Chondrocyte (in vitro differentiated cells): Measurements from ENCODE around the gene GPM6B. TPM values are rescaled to one million over a fixed set of nuclear protein-coding genes. Genes with fewer than 3 reads are reported as not detected.

Experiments
- DNase-seq: peaks from one replicate; pipeline ENCODE4 v3.0.0; 2021; ENCODE audit warnings: mixed read lengths, low spot score
- H3K27ac Mint-ChIP-seq: one replicate; pipeline ENCODE4 v1.8.0; 2021; ENCODE audit warnings: mild to moderate bottlenecking, moderate library complexity, mixed read lengths; ENCODE audit not compliant: unreplicated experiment
- H3K27me3 Mint-ChIP-seq: 2 replicates; pipeline ENCODE4 v1.8.0; 2021; ENCODE audit warnings: low read depth, mixed read lengths
- H3K36me3 Mint-ChIP-seq: 2 replicates; pipeline ENCODE4 v1.8.0; 2021; ENCODE audit warnings: low read depth, mixed read lengths
- H3K4me1 Mint-ChIP-seq: 2 replicates; pipeline ENCODE4 v1.8.0; 2021; ENCODE audit warnings: low read depth, mild to moderate bottlenecking, mixed read lengths
- H3K4me3 Mint-ChIP-seq: one replicate; pipeline ENCODE4 v1.8.0; 2021; ENCODE audit warnings: mild to moderate bottlenecking, moderate library complexity, mixed read lengths; ENCODE audit not compliant: unreplicated experiment
- H3K9me3 Mint-ChIP-seq: 2 replicates; pipeline ENCODE4 v1.8.0; 2021; ENCODE audit warnings: low read depth, mixed read lengths
- CTCF ChIP-seq: fragments of 200-600 bp; sonication (generic); IDR thresholded peaks from 2 replicates; pipeline ENCODE4 v1.5.0; 2021; ENCODE audit warnings: antibody characterized with exemption, mild to moderate bottlenecking, moderate library complexity
- total RNA-seq: library from RNA; stranded (reverse); gene quantifications from 3 replicates; pipeline ENCODE4 v1.2.1, GENCODE V29; 2021

GPM6B gene
- total RNA-seq, 1 donor from 2014 or later = 28.8 TPM

GRCh38 chrX:13808293-13808692 is 8.6 kb downstream of the GPM6B start:
- Mint-ChIP-seq H3K9me3 (peaks cover 4% of the 10 kb centered on the region), H3K27ac (no peak overlapping the region), H3K4me1 (peaks cover 8% of the 10 kb centered on the region), H3K27me3 (no peaks in the 10 kb centered on the region), H3K36me3 (no peaks in the 10 kb centered on the region), H3K4me3 (no peak overlapping the region)
- DNase-seq = no peak
- no peak for TF ChIP-seq CTCF

GRCh38 chrX:13805241-13805640 is 11.7 kb downstream of the GPM6B start:
- Mint-ChIP-seq H3K4me3 (no peak overlapping the region), H3K36me3 (no peaks in the 10 kb centered on the region), H3K27ac (no peak overlapping the region), H3K27me3 (no peaks in the 10 kb centered on the region), H3K4me1 (peaks cover 8% of the 10 kb centered on the region), H3K9me3 (peaks cover 8% of the 10 kb centered on the region)
- no peak for DNase-seq
- peak; percentile 32 for TF ChIP-seq CTCF

- H3K36me3 Mint-ChIP-seq = peaks cover under 1% of the 10 kb centered on the region
- H3K27ac Mint-ChIP-seq = no peak overlapping the region
- H3K4me1 Mint-ChIP-seq = peaks cover 6% of the 10 kb centered on the region
- no peak overlapping the region for H3K4me3 Mint-ChIP-seq
- peaks cover 8% of the 10 kb centered on the region for H3K9me3 Mint-ChIP-seq
- DNase-seq = no peak
- H3K27me3 Mint-ChIP-seq = no peaks in the 10 kb centered on the region
- TF ChIP-seq CTCF = no peak
Observed at GRCh38 chrX:13803116-13803515, 13.8 kb downstream of the GPM6B start.

- Mint-ChIP-seq H3K27me3 (no peaks in the 10 kb centered on the region), H3K4me3 (no peak overlapping the region), H3K9me3 (peaks cover 14% of the 10 kb centered on the region), H3K27ac (no peak overlapping the region), H3K4me1 (no peaks in the 10 kb centered on the region), H3K36me3 (peaks cover 3% of the 10 kb centered on the region)
- DNase-seq = no peak
- TF ChIP-seq CTCF = no peak
Observed at GRCh38 chrX:13798184-13798583, 18.7 kb downstream of the GPM6B start.

- TF ChIP-seq CTCF = no peak
- Mint-ChIP-seq H3K9me3 (peaks cover 14% of the 10 kb centered on the region), H3K4me1 (no peaks in the 10 kb centered on the region), H3K4me3 (no peak overlapping the region), H3K27me3 (no peaks in the 10 kb centered on the region), H3K36me3 (peaks cover 3% of the 10 kb centered on the region), H3K27ac (no peak overlapping the region)
- DNase-seq = no peak
Observed at GRCh38 chrX:13797512-13797911, 19.4 kb downstream of the GPM6B start.
